ENCODE results near the gene SMYD3.
"Not testable (repeated sequence)": the region's sequence is repeated elsewhere in the genome, so short reads cannot be mapped to it uniquely, and the experiment has no call there.

The SMYD3 gene

GRCh38 chr1:245742896-245743295 is 764.2 kb downstream of the SMYD3 start:
- H3K4me1 ChIP-seq: no peaks in the 10 kb centered on the region
- H3K27me3 ChIP-seq (ENCODE audit: low read depth): no peaks in the 10 kb centered on the region
- H3K9me3 ChIP-seq: no peaks in the 10 kb centered on the region
- DNase-seq (ENCODE audit: low spot score in 2 of 2): no peak
- H3K36me3 ChIP-seq (replicated peaks): no peaks in the 10 kb centered on the region
- H3K4me3 ChIP-seq: no peak overlapping the region
- in situ Hi-C loops (cut with MboI; ENCODE audit: low sequenced_read_pairs): no loop called here

- H3K4me3 ChIP-seq; H3K9me3 ChIP-seq; H3K4me1 ChIP-seq; in situ Hi-C loops (cut with MboI; ENCODE audit: low sequenced_read_pairs); H3K36me3 ChIP-seq (replicated peaks); DNase-seq (ENCODE audit: low spot score in 2 of 2); H3K27me3 ChIP-seq (ENCODE audit: low read depth): not testable (repeated sequence)
Measured at GRCh38 chr1:245740336-245740735, 766.7 kb downstream of the SMYD3 start.

- in situ Hi-C loops (cut with MboI; ENCODE audit: low sequenced_read_pairs): no loop called here
- no peak for DNase-seq (ENCODE audit: low spot score in 2 of 2)
- Histone ChIP-seq H3K4me3 (no peak overlapping the region), H3K9me3 (no peaks in the 10 kb centered on the region), H3K36me3 (replicated peaks) (no peaks in the 10 kb centered on the region), H3K4me1 (no peaks in the 10 kb centered on the region), H3K27me3 (ENCODE audit: low read depth) (no peaks in the 10 kb centered on the region)
Measured at GRCh38 chr1:245730801-245731200, 776.3 kb downstream of the SMYD3 start.

GRCh38 chr1:245728035-245728434 is 779.0 kb downstream of the SMYD3 start:
- H3K9me3 ChIP-seq; in situ Hi-C loops (cut with MboI; ENCODE audit: low sequenced_read_pairs); H3K27me3 ChIP-seq (ENCODE audit: low read depth); DNase-seq (ENCODE audit: low spot score in 2 of 2); H3K4me1 ChIP-seq; H3K36me3 ChIP-seq (replicated peaks); H3K4me3 ChIP-seq: not testable (repeated sequence)

GRCh38 chr1:245721488-245721887 is 785.6 kb downstream of the SMYD3 start:
- Histone ChIP-seq H3K27me3 (ENCODE audit: low read depth) (no peaks in the 10 kb centered on the region), H3K4me3 (no peak overlapping the region), H3K36me3 (replicated peaks) (no peaks in the 10 kb centered on the region), H3K4me1 (no peaks in the 10 kb centered on the region), H3K9me3 (peaks cover 2% of the 10 kb centered on the region; the same call in 1 of the 2 replicates)
- in situ Hi-C loops (cut with MboI; ENCODE audit: low sequenced_read_pairs): no loop called here
- no peak for DNase-seq (ENCODE audit: low spot score in 2 of 2)

GRCh38 chr1:245718951-245719350 is 788.1 kb downstream of the SMYD3 start:
- no peaks in the 10 kb centered on the region for H3K27me3 ChIP-seq (ENCODE audit: low read depth)
- no peaks in the 10 kb centered on the region for H3K4me1 ChIP-seq
- in situ Hi-C loops (cut with MboI; ENCODE audit: low sequenced_read_pairs): no loop called here
- DNase-seq (ENCODE audit: low spot score in 2 of 2): no peak
- H3K4me3 ChIP-seq: no peak overlapping the region
- H3K36me3 ChIP-seq (replicated peaks): no peaks in the 10 kb centered on the region
- H3K9me3 ChIP-seq: peaks cover 2% of the 10 kb centered on the region; the same call in 1 of the 2 replicates

GRCh38 chr1:245718123-245718522 is 789.0 kb downstream of the SMYD3 start:
- Histone ChIP-seq H3K9me3 (peaks cover 2% of the 10 kb centered on the region; the same call in 1 of the 2 replicates), H3K27me3 (ENCODE audit: low read depth) (no peaks in the 10 kb centered on the region), H3K4me3 (no peak overlapping the region), H3K4me1 (no peaks in the 10 kb centered on the region), H3K36me3 (replicated peaks) (no peaks in the 10 kb centered on the region)
- in situ Hi-C loops (cut with MboI; ENCODE audit: low sequenced_read_pairs): no loop called here
- DNase-seq (ENCODE audit: low spot score in 2 of 2): no peak

GRCh38 chr1:245717611-245718010 is 789.5 kb downstream of the SMYD3 start:
- H3K4me3 ChIP-seq: no peak overlapping the region

GRCh38 chr1:245716561-245716960 is 790.5 kb downstream of the SMYD3 start:
- no peak for DNase-seq (ENCODE audit: low spot score in 2 of 2)
- Histone ChIP-seq H3K36me3 (replicated peaks) (no peaks in the 10 kb centered on the region), H3K4me1 (no peaks in the 10 kb centered on the region), H3K27me3 (ENCODE audit: low read depth) (no peaks in the 10 kb centered on the region), H3K9me3 (no peaks in the 10 kb centered on the region), H3K4me3 (no peak overlapping the region)
- in situ Hi-C loops (cut with MboI; ENCODE audit: low sequenced_read_pairs): no loop called here

More at GRCh38 chr1:245717611-245718010, 789.5 kb downstream of the SMYD3 start:
- H3K36me3 ChIP-seq (replicated peaks): no peaks in the 10 kb centered on the region
- no peaks in the 10 kb centered on the region for H3K27me3 ChIP-seq (ENCODE audit: low read depth)
- DNase-seq (ENCODE audit: low spot score in 2 of 2): no peak
- no peaks in the 10 kb centered on the region for H3K4me1 ChIP-seq
- peaks cover 2% of the 10 kb centered on the region; the same call in 1 of the 2 replicates for H3K9me3 ChIP-seq
- in situ Hi-C loops (cut with MboI; ENCODE audit: low sequenced_read_pairs): no loop called here

- no peaks in the 10 kb centered on the region for H3K9me3 ChIP-seq
- no peaks in the 10 kb centered on the region for H3K4me1 ChIP-seq
- no peaks in the 10 kb centered on the region for H3K36me3 ChIP-seq (replicated peaks)
- in situ Hi-C loops (cut with MboI; ENCODE audit: low sequenced_read_pairs): no loop called here
- H3K27me3 ChIP-seq (ENCODE audit: low read depth): no peaks in the 10 kb centered on the region
- H3K4me3 ChIP-seq: no peak overlapping the region
- DNase-seq (ENCODE audit: low spot score in 2 of 2): no peak
Measured at GRCh38 chr1:245715970-245716369, 791.1 kb downstream of the SMYD3 start.

- Histone ChIP-seq H3K36me3 (replicated peaks) (no peaks in the 10 kb centered on the region), H3K4me1 (no peaks in the 10 kb centered on the region), H3K9me3 (no peaks in the 10 kb centered on the region), H3K27me3 (ENCODE audit: low read depth) (no peaks in the 10 kb centered on the region), H3K4me3 (no peak overlapping the region)
- in situ Hi-C loops (cut with MboI; ENCODE audit: low sequenced_read_pairs): no loop called here
- DNase-seq (ENCODE audit: low spot score in 2 of 2): no peak
Measured at GRCh38 chr1:245715291-245715701, 791.8 kb downstream of the SMYD3 start.

- H3K27me3 ChIP-seq (ENCODE audit: low read depth); in situ Hi-C loops (cut with MboI; ENCODE audit: low sequenced_read_pairs); H3K4me1 ChIP-seq; DNase-seq (ENCODE audit: low spot score in 2 of 2); H3K9me3 ChIP-seq; H3K36me3 ChIP-seq (replicated peaks); H3K4me3 ChIP-seq: not testable (repeated sequence)
Measured at GRCh38 chr1:245714027-245714426, 793.1 kb downstream of the SMYD3 start.

- Histone ChIP-seq H3K27me3 (ENCODE audit: low read depth) (no peaks in the 10 kb centered on the region), H3K9me3 (no peaks in the 10 kb centered on the region), H3K4me3 (no peak overlapping the region), H3K4me1 (no peaks in the 10 kb centered on the region), H3K36me3 (replicated peaks) (no peaks in the 10 kb centered on the region)
- no peak for DNase-seq (ENCODE audit: low spot score in 2 of 2)
- in situ Hi-C loops (cut with MboI; ENCODE audit: low sequenced_read_pairs): no loop called here
Measured at GRCh38 chr1:245710961-245711903, 795.8 kb downstream of the SMYD3 start.

- Histone ChIP-seq H3K4me3 (no peak overlapping the region), H3K4me1 (no peaks in the 10 kb centered on the region), H3K36me3 (replicated peaks) (no peaks in the 10 kb centered on the region), H3K27me3 (ENCODE audit: low read depth) (no peaks in the 10 kb centered on the region), H3K9me3 (no peaks in the 10 kb centered on the region)
- in situ Hi-C loops (cut with MboI; ENCODE audit: low sequenced_read_pairs): no loop called here
- no peak for DNase-seq (ENCODE audit: low spot score in 2 of 2)
Measured at GRCh38 chr1:245707941-245708340, 799.1 kb downstream of the SMYD3 start.

Data from HAP-1 (cell line).